SK-N-MC (cell line): ENCODE results near the gene TPD52L2.

ENCODE experiments used
- EZH2 ChIP-seq: fragments of 200-600 bp; sonication (generic); IDR thresholded peaks from one replicate; pipeline ENCODE4 v1.6.1; 2017; ENCODE audit warnings: antibody characterized with exemption
- FOXP2 ChIP-seq: optimal IDR thresholded peaks from 2 replicates; pipeline ENCODE3; 2011; ENCODE audit warnings: mild to moderate bottlenecking, moderate library complexity; ENCODE audit not compliant: insufficient read depth; ENCODE audit errors: extremely low read length, control extremely low read depth
- POLR2AphosphoS5 ChIP-seq: IDR thresholded peaks from 2 replicates; pipeline ENCODE4 v1.6.1; 2012; ENCODE audit warnings: mild to moderate bottlenecking, low read depth, low read length, borderline replicate concordance

GRCh38 chr20:63821811-63822210 is 43.3 kb upstream of the TPD52L2 start:
- no peak for TF ChIP-seq POLR2AphosphoS5
- no peak for TF ChIP-seq EZH2
- TF ChIP-seq FOXP2: no peak
